ENCODE measurements around the gene ZNF136.

The ZNF136 gene

DNA sequence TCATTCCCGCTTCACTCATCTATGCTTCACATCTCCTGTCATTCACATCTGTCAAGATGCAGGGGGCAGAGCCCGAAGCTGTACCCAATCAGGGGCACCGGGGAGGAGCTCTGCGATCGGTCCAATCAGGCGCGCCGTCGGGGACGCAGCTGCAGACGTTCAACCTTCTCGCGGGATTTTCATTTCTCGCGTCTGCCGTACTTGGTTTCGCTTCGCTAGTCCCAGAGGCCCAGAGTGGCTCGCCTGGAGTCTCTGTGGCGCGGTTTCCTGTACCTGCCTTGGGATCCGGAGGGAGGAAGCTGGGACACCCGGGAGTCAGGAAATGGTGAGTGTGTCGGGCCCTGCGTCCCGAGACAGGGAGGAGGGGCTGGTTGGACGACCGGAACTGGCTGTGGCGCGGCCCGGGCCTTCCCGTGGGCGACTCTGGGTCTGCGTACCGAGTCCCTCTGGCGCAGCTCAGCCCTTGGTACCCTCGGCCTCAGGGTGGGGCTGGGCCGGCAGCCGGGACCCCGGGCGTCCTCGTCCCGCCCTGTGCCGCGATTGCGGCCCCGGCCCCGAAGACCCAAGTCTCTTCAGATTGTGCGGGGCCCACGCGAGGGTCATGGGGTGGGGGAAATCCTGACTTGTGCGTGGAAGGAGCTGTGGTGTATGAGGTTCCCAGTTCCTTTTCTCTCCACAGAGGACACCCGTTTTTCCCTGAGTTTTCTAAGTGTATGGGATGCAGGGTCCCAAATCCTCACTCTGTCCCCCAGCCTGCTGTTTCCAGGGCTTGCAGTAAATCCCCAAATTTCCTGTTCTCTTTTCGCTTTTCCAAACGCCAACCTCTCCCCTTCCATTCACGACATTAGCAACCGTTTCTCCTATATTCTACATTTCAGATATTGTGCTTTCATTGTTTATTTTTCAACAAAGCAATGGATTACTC lies at the start of gene ZNF136:
Gene ZNF136, plus strand, starts transcription at position 215 of the 925 bp plus-strand sequence. Its CDS starts 108 bp downstream, at position 323.
- peak; percentile 99 for DNase-seq (ENCODE audit: low spot score)

DNA sequence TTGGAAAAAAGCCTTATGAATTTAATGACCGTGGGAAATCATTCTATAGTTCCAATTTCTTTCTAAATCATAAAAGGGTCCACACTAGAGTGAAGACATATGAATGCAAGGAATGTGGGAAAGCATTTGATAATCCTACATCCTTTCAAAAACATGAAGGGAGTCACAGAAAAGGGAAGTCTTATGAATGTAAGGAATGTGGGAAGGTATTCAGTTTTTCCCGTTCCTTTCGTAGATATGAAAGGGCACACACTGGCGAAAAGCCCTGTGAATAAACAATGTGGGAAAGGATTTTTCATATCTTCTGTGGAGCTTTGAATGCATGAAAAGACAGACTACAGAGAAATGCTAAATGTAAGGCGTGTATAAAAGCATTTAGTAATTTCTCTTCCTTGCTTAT lies 49.8 kb upstream of the ZNF136 start:
- DNase-seq (ENCODE audit: low spot score), result no peak

DNA sequence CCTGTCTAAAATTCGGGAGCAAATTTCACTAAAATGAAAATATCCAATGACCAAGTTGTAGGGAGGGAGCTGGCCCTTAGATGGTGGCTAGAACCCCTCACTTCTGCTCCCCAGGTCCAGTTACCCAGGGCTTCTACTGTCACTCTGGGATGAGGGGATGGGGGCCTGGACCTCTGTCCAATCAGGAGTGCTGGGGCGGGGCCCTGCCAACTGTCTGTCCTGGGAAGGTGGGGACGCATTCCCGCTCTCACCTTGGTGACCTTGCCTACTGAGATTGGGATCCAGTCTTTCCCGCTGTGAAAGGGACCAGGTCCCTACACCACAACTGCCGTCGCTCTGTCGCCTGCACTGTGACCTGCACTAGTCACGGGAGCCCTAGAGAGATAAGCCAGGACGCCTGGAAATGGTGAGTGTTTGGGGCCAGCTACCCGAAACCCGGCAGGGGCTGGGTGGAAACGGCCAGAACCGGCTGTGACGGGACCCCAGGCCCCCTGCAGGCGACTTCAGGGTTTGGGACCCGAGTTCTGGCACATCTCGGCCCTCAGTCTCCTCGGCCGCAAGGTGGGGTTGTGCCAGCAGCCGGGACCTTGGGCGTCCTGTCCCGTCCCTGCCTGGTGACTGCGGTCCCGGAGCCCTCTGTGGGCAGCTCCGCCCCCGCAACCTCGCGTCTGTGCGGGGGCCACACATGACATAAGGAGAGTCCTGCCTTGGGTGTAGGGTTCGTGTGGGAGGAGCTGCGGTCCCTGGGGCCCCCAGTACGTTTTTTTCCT lies 45.5 kb upstream of the ZNF136 start:
- no peak for DNase-seq (ENCODE audit: low spot score)

DNA sequence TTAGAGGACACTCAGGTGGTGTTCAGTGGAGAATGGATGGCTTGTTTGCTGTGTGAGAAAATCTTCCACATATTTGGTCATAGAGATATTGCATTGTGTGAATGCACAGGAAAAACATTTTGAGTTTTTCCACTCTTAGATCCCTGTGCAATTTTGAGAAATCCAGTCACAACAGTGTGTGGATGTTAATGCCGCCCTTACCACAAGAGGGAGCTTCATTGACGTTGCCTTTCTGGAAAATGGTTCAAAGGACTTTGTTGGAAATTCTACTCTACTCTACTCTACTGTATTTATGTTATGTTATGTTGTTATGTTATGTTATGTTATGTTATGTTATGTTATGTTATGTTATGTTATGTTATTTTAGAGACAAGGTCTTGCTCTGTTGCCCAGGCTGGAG lies 36.2 kb upstream of the ZNF136 start:
- DNase-seq (ENCODE audit: low spot score), result peak; percentile 33

DNA sequence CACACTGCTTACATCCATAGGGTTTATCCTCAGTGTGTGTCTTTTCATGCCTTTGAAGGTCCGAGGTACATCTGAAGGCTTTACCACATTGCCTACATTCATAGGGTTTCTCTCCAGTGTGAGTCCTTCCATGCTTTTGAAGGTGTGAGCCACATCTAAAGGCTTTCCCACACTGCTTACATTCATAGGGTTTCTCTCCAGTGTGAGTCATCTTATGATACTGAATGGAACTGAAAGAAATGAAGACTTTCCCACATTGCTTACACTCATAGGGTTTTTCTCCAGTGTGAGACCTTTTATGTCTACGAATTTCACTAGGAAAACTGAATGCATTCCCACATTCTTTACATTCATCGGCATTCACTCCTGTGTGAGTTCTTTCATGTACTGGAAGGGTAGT lies 29.8 kb upstream of the ZNF136 start:
- DNase-seq (ENCODE audit: low spot score), result no peak

DNA sequence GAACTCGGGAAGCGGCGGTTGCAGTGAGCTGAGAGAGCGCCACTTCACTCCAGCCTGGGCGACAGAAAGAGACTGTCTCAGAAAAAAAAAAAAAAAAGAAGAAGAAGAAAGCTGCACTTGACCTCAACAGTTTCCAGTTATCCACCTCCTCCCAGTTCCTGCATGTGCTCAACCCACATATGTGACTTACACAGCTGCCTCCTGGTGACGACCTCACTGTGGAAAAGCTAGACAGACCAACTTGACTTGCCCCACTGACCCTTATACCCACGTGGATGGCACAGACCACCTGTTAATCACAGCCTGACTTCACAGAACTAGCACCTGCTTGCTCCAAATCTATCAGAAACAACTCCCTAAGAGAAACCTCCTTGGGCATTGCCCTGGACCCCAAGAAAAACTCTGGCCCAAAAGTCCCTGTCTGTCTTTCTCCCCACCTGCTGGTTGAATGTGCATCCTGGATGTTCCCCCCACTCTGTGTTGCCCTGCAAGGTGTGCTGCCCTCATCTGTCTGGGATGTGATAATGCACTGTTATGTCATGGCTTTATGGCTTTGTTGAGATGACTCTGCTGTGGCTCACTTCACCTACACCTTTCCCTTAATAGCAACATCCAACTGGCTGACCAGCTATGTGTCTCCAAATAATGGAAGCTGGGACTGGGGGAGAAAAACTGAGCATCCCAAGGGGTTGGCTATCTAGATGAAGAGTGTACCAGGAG lies 25.5 kb upstream of the ZNF136 start:
- no peak for DNase-seq (ENCODE audit: low spot score)

DNA sequence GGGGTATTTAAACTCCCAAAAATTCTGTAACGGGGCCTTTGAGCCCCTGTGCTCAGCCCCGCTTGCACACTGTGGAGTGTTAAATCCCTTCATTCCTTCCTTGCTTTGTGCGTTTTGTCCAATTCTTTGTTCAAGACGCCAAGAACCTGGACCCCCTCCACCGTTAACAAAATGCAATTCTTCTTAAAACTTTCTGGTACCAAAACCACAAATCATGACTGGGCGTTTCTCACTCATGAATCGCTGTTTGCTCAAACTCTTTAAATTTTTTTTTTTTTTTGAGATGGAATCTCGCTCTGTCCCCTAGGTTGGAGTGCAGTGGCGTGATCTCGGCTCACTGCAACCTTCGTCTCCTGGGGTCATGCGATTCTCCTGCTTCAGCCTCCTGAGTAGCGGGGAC lies 23.6 kb upstream of the ZNF136 start:
- no peak for DNase-seq (ENCODE audit: low spot score)

DNA sequence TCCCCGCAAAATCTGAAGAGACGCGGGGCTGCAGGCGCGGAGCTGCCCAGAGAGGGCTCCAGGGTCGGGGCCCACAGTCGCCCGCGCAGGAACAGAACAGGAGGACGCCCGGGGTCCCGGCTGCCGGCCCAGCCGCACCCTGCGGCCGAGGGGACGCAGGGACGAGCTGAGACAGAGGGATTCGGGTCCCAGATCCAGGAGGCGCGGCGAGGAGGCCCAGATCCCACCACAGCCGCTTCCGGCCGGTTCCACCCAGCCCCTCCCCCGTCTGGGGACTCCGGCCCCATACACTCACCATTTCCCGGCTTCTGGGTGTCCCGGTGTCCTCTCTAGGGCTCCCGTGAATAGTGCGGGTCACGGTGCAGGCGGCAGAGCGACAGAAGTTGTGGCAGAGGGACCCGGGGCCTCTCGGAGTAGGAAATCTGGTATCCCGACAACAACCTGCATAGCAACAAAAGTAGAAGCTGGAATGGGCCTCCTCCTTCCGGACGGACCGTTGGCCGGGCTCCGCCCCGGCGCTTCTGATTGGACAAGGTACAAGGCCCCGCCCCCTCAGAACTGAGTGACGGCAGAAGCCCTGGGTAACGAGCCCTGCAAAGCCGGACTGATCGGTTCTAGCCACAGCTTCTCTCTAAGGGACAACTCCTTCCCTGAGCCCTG lies 22.9 kb upstream of the ZNF136 start, which contains the start of gene ZNF20:
Gene ZNF20, minus strand, starts transcription at position 466 of the 660 bp plus-strand sequence. Its CDS starts 168 bp downstream, at position 298.
- peak; percentile 97 for DNase-seq (ENCODE audit: low spot score)

DNA sequence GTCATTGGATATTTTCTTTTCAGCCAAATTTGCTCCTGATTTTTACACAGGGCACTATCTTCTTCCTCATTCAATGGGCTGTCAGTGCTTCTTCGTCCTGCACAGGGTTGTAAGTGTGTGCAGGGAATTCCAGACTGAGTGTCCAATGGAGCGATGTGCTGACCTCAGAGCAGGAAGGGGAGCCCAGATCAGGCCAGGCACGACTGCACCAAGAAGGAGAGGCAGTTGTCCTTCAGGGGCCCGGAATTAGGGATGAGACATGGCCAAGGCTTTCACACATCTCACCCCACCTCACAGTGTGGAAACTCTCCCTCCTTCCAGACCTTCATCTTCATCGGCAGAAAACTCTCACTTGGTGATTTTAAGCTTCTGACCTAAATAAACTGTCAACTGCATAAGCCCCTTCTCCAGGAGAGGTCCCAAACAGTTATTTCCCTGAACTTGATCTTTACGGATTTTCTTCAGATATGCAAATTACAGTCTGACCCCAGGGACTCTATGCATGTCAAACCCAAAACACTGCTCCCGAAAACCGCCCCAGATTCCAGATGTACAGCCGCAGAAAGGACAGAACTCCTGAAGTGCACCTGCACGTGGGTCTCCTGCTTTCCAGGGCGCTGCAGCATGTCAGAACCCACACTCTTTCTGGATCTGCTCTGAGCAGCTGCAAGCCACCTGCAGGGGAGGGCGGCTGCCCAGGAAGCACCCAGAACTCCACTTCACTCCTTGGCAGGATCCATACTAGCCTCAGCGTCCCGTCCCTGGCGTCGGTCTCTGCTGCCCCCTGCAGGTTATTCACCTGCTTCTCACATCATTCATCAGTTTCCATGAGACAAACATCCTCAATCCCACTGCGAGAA lies 22.1 kb upstream of the ZNF136 start:
- DNase-seq (ENCODE audit: low spot score), result peak; percentile 87

DNA sequence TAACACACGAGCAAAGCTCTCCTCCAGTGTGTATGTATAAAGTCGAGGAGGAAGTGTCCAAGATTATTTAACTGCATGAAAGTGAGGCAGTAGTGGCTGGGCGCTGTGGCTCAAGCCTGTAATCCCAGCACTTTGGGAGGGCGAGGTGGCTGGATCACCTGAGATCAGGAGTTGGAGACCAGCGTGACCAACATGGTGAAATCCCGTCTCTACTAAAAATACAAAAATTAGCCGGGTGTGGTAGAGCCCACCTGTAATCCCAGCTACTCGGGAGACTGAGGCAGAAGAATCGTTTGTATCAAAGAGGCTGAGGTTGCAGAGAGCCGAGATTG lies 21.5 kb upstream of the ZNF136 start:
- DNase-seq (ENCODE audit: low spot score), result no peak

DNA sequence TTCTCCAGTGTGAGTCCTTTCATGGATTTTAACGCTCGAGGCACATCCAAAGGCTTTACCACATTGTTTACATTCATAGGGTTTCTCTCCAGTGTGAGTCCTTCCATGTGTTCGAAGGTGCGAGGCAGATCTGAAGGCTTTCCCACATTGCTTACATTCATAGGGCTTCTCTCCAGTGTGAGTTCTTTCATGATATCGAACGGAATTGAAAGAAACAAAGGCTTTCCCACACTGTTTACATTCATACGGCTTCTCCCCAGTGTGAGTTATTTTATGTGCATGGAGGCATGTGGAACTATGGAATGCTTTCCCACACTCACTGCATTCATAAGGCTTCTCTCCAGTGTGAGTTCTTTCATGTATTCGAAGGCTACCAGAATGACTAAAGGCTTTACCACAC lies 17.5 kb upstream of the ZNF136 start:
- DNase-seq (ENCODE audit: low spot score), result no peak

DNA sequence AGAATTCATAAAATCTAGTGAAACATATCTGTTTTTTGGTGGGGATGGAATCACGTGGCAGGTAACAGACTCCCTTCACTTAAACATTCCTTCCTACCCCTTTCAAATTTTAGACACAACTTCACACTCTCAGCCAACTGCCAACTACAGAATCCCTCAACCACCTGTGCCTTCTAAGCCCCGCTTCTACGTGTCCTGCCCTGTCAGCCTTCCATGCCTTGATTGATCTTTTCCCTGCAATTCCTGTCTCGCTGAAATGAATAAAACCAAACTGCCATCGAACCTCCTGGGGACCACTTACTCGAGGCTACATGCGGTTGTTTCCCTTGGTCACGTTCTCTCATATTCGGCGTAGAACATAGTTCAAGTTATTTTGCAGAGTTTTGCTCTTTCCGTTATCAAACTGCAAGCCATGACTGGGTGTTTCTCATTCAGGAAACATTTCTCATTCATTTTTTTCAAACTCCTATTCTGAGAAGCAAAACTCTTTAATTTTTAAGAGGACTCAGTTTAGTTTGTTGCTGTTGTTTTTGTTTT lies 7.5 kb upstream of the ZNF136 start:
- DNase-seq (ENCODE audit: low spot score), result no peak

DNA sequence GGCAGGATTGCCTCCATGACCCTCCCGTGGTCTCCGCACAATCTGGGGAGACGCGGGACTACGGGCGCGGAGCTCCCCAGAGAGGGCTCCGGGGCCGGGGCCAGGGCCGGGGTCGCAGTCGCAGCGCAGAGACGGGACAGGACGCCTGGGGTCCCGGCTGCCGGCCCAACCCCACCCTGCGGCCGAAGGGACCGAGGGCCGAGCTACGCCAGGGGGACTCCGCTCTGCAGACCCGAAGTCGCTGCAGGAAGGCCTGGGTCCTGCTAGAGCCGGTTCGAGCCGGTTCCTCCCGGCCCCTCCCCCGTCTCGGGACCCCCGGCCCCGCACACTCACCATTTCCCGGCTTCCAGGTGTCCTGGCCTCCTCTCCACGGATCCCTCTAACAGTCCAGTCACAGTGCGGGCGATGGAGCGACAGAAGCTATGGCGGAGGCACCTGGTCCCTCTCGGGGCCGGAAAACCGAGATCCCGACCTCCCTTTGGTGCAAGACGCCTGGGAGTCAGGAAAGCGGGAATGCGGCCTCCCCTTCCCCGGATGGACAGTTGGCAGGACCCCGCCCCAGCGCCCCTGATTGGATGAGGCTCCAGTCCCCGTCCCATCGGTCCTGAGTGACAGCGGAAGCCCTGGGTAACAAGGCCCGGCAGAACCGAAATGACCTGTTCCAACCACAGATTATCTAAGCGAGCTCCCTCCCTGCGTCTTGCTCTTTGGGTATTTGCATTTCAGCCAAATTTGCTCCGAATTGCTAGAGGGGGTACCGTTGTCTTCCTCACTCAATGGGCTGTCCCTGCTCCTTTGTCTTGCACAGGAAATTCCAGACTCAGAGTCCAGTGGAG lies 6.5 kb upstream of the ZNF136 start, which contains the start of gene ZNF625:
Gene ZNF625, minus strand, starts transcription at position 512 of the 836 bp plus-strand sequence. Its CDS starts 176 bp downstream, at position 336.
- peak; percentile 90 for DNase-seq (ENCODE audit: low spot score)

DNA sequence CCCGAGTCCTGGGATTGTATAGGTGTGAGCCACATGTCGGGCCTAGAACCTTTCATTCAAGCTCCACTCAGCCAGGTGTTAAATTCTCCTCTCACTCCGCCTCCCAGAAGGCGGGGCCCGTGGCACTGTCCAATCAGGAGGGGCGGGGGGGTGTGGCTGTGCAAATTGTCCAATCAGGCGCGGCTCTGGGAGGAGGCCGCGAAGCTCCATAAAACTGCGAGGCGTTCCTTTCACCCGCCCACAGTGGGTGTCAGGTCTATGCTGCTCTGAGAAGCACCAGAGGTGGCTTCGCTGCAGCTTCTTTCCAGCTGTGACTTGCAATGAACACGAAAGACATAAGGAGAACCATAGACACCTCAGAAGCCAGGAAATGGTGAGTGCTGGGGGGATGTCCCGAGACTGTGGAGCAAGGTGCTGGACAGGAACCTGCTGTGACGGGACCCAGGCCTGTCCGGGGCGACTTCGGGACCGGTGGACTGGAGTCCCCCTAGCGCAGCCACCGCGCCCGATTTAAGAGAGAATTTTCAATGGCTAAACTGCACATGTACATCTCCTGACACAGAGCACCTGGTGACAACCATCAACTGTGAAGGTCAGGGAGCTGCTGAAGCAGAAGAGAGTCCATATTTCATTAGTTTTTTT lies 3.0 kb upstream of the ZNF136 start:
- DNase-seq (ENCODE audit: low spot score), result no peak

DNA sequence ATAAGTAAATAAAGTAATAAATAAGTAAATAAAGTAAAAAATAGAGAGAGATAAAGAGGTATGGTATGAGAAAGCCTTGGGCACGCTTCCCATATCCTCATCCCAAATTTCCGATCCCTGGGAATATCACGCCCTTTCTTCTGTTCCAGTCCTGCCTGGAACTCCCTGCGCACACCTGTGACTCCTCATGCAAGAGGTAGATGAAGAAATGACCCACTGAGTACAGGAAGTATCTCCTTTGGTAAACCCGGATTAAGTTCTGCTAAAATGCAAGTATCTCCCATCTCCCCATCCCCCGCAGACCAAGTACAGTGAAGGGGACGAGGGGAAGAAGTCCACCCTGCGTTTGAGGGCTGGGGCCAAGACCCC lies 399 bp upstream of the ZNF136 start:
- no peak for DNase-seq (ENCODE audit: low spot score)

DNA sequence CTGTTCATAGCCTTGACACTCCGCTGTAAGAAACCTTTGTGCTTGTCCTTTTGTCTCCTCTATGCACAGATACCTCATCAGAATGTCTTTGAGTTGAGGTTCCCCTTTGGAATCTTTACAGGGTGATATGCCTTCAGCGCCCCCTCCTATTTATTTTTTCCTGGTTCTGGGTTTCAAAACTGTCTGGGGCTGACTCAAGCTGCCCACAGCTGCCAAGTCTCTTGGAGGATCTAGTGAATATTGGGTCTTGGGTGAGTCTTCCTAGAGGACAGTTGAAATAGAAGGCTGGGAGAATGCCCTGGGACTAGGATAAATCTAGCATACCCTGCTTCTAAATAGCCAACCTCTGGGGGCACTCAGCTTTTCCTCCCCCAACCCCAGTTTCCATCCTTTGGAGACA lies 930 bp downstream of the ZNF136 start:
- DNase-seq (ENCODE audit: low spot score), result peak; percentile 70

DNA sequence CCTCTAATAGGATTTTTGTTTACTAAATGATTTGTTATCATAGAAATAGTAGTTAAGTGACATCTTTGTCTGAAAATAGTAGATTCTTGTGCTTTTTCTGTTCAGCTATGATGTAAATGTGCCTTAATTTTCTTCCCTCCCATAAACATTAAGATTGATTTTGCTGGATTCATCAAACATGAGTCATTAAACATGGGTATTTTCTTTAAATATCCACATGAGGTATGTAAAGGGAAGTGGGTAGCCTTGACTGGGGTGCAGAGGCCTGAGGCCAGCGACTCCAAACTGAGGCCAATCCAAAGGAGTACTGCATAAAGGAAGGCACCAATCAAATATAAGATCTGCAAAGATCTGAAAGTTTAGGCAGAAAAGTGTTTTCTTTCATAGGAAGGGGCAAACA lies 3.7 kb downstream of the ZNF136 start:
- peak; percentile 16 for DNase-seq (ENCODE audit: low spot score)

DNA sequence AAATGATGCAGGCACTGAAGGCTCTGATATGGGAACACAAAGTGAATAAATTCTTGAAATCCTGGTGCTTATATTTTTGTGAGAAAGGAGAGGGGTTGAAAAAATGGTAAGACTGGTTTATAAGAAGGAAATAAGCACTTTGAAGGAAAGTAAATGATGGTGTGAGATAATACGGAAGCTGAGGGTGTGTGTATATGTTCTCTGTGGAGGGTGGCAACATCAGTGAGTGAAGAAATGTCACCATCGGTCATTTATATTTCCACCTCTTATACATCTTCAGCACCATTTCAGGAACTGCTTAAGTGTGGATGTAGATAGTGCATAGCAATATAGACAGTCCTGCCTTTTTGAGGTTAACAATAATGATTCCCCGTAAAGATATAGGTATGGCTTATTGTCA lies 17.5 kb downstream of the ZNF136 start:
- no peak for DNase-seq (ENCODE audit: low spot score)

DNA sequence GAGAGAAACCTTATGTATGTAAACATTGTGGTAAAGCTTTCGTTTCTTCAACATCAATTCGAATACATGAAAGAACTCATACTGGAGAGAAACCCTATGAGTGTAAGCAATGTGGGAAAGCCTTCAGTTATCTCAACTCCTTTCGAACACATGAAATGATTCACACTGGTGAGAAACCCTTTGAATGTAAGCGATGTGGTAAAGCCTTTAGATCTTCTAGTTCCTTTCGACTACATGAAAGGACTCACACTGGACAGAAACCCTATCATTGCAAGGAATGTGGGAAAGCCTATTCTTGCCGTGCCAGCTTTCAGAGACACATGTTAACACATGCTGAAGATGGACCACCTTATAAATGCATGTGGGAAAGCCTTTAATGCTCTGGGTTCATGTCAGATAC lies 24.7 kb downstream of the ZNF136 start:
- DNase-seq (ENCODE audit: low spot score), result no peak

Data from AG08396 (cell line).